ENCODE results near the gene GRK6.

Gene GRK6

GRCh38 chr5:177469750-177470525 lies 43.5 kb downstream of the GRK6 start:
- no peak for DNase-seq (ENCODE audit: low read depth, low spot score)

GRCh38 chr5:177470759-177471536 lies 44.5 kb downstream of the GRK6 start:
- no peak for DNase-seq (ENCODE audit: low read depth, low spot score)

- DNase-seq (ENCODE audit: low read depth, low spot score) = no peak
These were observed 45.3 kb downstream of the GRK6 start for GRCh38 chr5:177471610-177472356.

- no peak for DNase-seq (ENCODE audit: low read depth, low spot score)
These were observed 46.3 kb downstream of the GRK6 start for GRCh38 chr5:177472460-177473442.

GRCh38 chr5:177473443-177474001 lies 47.0 kb downstream of the GRK6 start, which contains the start of gene DBN1:
Gene DBN1 (minus strand): TSS chr5:177473634. CDS start chr5:177473521, 113 bp downstream.
- no peak for DNase-seq (ENCODE audit: low read depth, low spot score)

GRCh38 chr5:177474002-177474476 lies 47.6 kb downstream of the GRK6 start:
- DNase-seq (ENCODE audit: low read depth, low spot score) = no peak

- DNase-seq (ENCODE audit: low read depth, low spot score) = no peak
These were observed 48.5 kb downstream of the GRK6 start for GRCh38 chr5:177474846-177475562.

GRCh38 chr5:177475563-177476427 lies 49.3 kb downstream of the GRK6 start:
- no peak for DNase-seq (ENCODE audit: low read depth, low spot score)

- DNase-seq (ENCODE audit: low read depth, low spot score) = no peak
These were observed 50.2 kb downstream of the GRK6 start for GRCh38 chr5:177476531-177477233.

- no peak for DNase-seq (ENCODE audit: low read depth, low spot score)
These were observed 51.4 kb downstream of the GRK6 start for GRCh38 chr5:177477701-177478477.

- no peak for DNase-seq (ENCODE audit: low read depth, low spot score)
These were observed 52.5 kb downstream of the GRK6 start for GRCh38 chr5:177478711-177479646.

- no peak for DNase-seq (ENCODE audit: low read depth, low spot score)
These were observed 53.3 kb downstream of the GRK6 start for GRCh38 chr5:177479774-177480173.

- no peak for DNase-seq (ENCODE audit: low read depth, low spot score)
These were observed 55.9 kb downstream of the GRK6 start for GRCh38 chr5:177482359-177482795.

GRCh38 chr5:177483042-177483441 lies 56.6 kb downstream of the GRK6 start:
- DNase-seq (ENCODE audit: low read depth, low spot score) = no peak

- no peak for DNase-seq (ENCODE audit: low read depth, low spot score)
These were observed 57.8 kb downstream of the GRK6 start for GRCh38 chr5:177483994-177484901.
